Fibroblast of skin of back (primary cell): ENCODE data around the gene JMJD8.

Experiments used
- DNase-seq: peaks from one replicate; pipeline ENCODE4 v3.0.0-alpha.2; 2013

JMJD8 gene

DNA sequence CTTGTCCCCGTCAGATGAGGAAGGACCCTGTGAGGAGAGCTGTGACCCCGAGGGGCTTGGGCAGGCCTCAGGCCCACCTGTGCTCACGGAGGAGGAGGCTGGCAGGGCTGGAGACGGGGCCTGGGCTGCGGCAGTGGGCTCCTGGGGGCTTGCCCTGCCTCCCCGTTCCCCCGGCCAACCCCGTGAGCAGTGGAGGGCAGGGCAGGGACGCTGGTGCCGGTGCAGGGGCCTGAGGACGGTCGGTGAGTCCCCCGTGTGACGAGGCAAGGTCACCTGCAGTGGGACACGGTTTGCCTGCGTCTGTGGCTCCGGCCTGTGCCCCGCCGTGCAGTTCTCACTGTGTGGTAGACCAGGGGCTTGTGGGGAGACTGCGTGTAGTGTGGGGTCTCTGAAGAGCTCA, 24.5 kb downstream of the JMJD8 start:
- DNase-seq, result no peak

GRCh38 chr16:658679-659571, 25.2 kb downstream of the JMJD8 start:
- DNase-seq, result no peak

DNA sequence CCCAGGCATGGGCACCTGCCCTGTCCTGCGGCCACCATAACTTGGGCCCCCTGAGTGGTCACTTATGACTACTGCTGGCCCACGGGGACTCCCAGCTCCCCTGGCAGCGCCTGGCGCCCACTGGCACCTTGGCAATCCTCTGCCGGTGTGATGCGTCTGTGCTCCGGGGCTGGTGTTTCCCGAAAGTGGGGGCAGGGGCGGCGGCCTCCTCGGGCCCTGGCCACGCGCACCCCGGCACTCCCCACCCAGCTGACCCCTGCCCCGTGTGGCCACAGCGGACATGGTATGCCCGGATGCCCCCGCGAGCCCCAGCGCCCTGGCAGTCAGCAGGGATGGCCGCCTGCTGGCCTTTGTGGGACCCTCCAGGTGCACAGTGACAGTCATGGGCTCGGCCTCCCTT, 26.6 kb downstream of the JMJD8 start:
- DNase-seq, result no peak

- no peak for DNase-seq
These were observed 30.1 kb downstream of the JMJD8 start for GRCh38 chr16:654034-654433.

- no peak for DNase-seq
These were observed 31.5 kb downstream of the JMJD8 start for GRCh38 chr16:652454-653305.

DNA sequence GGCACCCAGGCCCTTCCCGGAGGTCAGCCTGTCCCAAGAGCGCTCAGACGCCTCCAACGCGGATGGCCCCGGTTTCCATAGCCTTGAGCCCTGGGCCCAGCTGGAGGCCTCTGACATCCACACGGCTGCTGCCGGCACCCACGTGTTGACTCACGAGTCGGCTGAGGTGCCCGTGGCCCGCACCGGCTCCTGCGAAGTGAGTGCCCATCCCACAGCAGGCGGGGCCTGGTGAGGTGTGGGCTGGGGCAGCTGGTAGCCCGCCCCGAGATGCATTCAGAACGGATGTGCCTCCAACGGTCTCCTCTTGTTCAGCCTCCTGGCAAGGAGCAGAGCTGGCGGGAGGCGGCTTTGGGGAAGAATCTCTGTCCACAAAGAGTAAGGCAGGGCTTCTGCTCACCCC, 32.3 kb downstream of the JMJD8 start:
- no peak for DNase-seq

DNA sequence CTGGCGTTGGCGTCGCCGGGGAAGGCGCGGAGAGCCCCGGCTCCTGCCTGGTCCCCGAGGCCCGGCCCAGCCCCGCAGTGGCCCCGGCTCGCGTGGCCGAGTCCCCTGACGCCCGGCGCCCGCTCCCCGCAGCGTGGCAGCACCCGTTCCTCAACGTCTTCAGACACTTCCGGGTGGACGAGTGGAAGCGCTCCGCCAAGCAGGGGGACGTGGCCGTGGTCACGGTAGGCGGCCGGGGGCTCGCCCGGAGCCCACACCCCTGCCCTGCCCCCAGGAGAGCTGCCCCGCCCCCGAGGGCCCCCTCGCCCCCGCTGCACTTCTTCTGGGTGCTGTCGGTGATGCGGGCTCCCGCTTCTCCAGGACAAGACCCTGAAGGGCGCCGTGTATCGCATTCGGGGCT, 34.5 kb downstream of the JMJD8 start:
- peak; percentile 21 for DNase-seq

- DNase-seq, result peak; percentile 92
These were observed 35.1 kb downstream of the JMJD8 start, which contains the start of gene WDR90 for GRCh38 chr16:648781-649589. Gene WDR90 (plus strand): TSS chr16:649365. CDS start chr16:649417, 52 bp downstream.

GRCh38 chr16:648071-648780, 35.9 kb downstream of the JMJD8 start:
- peak; percentile 29 for DNase-seq

DNA sequence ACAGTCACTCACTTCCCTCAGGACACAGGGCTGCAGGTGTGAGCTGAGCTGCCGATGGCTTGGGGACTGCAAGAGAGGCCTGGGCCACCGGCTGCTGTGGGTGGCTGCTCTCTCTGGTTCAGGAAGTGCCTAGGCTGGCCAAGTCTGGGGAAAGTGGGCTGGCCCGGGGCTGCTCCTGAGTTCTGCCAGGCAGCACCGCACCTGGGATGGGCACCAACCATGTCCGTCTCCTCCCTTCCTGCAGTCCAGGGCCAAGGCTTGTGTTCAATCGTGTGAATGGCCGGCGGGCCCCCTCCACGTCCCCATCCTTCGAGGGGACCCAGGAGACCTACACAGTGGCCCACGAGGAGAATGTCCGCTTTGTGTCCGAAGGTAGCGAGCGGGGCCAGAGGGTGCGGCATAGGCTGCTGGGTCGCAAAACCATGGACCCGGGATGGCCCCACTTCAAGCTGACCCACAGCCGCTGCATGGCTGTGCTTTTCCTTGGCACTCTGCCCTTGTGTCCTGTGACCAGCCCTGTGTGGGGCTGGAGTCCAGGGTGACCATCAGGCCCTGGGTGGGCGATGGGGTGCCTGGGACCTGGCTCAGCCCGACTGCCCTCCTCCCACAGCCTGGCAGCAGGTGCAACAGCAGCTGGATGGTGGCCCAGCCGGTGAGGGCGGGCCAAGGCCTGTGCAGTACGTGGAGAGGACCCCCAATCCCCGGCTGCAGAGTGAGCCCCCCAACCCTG, 36.8 kb downstream of the JMJD8 start:
- DNase-seq, result no peak

GRCh38 chr16:646679-647172, 37.4 kb downstream of the JMJD8 start:
- DNase-seq, result no peak

DNA sequence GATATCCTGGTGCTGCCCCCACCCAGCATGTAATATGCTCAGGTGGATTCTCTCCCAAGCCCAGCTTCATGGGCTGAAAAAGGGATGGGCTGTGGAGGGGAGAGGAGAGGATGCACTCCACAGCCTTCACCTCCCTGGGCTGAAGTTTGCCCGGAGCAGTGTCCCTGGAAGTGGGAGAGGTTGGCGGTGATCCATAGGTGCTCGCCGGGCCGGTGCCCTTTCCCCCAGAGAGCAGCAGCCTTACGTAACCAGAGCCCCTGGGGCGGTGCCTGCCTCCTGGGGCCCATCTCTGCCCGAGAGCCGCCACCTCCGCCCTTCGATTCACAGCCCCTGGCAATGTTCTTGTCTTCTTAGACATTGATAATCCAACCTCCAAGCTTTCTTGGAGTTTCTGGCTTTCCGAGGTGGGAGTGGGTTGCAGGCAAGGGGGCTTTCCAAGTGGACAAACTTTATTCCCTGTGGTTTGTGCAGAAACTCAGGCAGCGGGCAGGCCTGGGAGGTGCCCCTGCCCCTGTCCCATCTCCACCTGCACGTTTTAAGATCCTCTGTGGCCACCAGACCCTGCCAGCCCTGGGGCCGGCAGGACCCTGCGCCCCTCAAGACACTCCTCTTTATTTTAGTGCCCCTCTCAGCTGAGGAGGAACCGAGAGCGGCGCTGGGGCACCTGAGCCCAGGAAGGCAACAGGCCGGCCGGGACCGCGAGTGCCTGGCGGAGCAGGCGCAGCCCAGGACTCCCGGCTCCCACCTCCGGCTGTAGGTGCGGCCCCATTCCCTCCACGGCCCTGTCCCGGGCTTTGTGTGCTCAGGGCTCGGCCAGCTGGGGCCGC, 38.1 kb downstream of the JMJD8 start:
- DNase-seq, result no peak

- no peak for DNase-seq
These were observed 39.6 kb downstream of the JMJD8 start for GRCh38 chr16:644556-644955.

DNA sequence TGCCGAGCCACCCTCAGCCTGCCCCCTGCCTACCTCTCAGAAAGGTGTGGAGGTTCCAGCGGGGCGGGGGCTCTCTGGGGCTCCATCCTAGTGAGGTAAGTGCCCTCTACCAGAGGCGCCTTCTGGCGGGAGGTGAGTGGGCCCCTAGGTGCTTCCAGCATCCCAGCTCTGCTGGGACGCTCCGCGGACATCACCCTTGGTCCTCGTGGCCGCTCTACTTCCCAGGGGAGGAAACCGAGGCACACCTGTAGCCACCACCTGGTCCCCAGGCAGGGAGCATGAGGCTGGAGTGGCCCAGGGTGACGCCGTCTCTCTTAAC, 41.1 kb downstream of the JMJD8 start:
- no peak for DNase-seq

DNA sequence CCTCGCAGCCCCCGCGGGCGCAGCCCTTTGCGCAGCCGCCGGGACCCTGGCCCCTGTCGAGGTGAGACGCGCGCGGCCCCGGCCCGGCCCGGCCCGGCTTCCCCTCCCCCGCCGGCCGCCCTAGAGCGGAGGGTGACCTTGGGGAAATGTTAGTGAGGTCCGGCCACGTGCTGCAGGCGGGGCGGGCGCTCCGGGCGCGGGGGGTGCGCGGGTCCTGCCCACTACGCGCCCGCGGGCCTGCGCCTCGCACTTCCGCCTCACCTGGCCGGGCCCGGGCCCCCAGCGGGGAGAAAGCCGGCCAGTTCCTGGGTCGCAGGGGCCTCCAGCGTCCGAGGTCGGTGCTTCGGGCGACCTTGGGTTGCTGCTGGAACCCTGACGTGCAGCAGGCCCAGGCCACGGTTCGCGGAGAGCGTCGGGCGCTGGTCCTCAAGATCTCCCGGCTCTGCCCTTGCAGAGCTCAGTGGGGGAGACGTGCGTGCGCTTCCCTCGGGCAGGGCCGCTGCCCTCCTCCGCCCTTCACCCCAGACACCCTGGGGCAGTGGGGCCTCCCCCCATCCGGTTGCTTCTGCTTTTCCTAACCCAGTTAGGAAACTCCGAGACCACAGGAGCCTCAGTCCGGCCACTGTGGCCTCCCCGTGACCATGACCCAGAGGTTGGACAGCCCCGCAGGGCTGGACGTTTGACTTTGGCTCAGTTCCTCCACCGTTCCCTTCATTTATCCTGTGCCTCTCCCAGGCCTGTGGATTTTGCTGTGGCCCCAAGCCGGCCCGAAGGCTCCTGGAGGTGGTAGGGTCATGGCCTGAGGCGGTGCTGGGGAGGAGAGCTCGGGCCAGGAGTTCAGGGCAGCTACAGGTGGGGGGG, 41.7 kb downstream of the JMJD8 start:
- no peak for DNase-seq

- DNase-seq, result peak; percentile 71
These were observed 42.6 kb downstream of the JMJD8 start, which contains the start of gene MCRIP2 for GRCh38 chr16:641326-642188. Gene MCRIP2 (plus strand): TSS chr16:641828. CDS start chr16:641992, 164 bp downstream.

DNA sequence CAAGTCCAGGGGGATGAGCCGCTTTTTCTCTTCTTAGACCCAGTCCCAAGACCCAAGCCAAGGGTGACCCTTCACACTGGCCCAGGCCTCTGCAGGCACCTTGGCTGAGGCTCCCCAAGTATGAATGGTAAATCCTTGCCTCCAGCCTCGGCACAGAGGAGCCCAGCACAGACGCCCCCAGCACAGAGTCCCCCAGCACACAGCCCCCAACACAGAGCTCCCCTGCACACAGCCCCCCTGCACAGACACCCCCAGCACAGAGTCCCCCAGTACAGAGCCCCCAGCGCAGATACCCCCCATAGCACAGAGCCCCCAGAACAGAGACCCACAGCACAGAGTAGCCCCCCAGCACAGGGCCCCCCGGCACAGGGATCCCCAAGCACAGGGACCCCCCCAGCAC, 43.5 kb downstream of the JMJD8 start:
- no peak for DNase-seq

DNA sequence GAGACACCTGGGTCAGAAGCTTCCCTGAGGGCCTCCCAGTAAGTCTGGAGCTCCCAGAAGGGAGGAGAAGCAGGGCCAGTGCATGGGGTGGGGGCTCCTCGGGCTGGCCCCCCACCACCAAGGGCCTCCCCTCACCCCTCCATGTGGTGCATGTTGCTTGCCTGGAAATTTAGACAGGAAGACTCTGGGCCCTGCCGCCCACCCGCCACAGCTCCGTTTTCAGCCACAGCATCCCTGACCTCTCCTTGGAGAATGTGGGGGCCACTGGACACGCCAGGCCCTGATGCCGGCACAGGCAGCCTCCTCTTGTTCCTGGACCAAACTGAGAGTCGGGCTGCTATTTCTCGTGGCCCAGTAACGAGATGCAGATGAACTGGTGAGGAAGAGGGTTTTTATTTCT, 45.3 kb downstream of the JMJD8 start:
- no peak for DNase-seq
